ENCODE measurements around the gene FUCA1. TPM values are rescaled to one million over a fixed set of nuclear protein-coding genes. Genes with fewer than 3 reads are reported as not detected.

The FUCA1 gene
- total RNA-seq = 4.8 and 7.8 TPM in 2 replicates

DNA sequence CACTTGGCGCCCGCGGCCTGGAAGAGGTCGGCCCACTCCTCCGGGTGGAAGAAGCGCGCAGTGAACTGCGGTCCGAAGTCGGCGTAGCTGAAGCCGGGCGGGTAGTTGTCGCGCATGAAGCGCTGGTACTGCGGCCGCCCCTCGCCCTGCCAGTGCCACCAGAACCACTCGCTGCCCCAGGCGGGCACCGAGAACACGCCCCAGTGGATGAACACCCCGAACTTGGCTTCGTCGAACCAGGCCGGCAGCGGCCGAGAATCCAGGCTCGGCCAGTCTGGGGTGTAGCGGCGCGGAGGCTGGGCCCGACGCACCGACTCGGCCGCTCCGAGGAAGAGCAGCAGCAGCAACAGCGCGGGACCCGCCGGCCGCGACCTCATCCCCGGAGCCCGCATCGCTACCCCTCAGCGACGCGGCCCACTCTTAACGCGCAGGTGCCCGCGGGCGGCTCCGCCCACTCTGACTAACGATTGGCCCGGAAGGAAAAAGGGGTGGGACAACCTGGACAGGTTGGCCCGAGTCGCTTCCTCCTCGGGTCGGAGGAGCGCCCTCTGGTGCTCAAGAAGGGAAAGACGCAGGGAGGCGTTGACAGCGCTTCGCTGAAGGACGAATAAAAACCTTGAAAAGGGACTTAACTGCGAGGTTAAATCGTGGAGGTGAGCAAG, at the start of gene FUCA1:
Gene FUCA1 (minus strand): TSS at position 396 of the 662 bp plus-strand sequence. CDS start 4 bp downstream, at position 392.
- DNase-seq (ENCODE audit: low read depth) = peak; percentile 79
- peak within 1 kb of the TSS; percentile 68 for H3K4me3 ChIP-seq (ENCODE audit: low read depth, low read length)
- TF ChIP-seq, protein P1, sequence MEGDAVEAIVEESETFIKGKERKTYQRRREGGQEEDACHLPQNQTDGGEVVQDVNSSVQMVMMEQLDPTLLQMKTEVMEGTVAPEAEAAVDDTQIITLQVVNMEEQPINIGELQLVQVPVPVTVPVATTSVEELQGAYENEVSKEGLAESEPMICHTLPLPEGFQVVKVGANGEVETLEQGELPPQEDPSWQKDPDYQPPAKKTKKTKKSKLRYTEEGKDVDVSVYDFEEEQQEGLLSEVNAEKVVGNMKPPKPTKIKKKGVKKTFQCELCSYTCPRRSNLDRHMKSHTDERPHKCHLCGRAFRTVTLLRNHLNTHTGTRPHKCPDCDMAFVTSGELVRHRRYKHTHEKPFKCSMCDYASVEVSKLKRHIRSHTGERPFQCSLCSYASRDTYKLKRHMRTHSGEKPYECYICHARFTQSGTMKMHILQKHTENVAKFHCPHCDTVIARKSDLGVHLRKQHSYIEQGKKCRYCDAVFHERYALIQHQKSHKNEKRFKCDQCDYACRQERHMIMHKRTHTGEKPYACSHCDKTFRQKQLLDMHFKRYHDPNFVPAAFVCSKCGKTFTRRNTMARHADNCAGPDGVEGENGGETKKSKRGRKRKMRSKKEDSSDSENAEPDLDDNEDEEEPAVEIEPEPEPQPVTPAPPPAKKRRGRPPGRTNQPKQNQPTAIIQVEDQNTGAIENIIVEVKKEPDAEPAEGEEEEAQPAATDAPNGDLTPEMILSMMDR (IDR thresholded peaks at IDR 0.05; ENCODE audit: insufficient read depth, low read depth, low read length) = peak; percentile 96

DNA sequence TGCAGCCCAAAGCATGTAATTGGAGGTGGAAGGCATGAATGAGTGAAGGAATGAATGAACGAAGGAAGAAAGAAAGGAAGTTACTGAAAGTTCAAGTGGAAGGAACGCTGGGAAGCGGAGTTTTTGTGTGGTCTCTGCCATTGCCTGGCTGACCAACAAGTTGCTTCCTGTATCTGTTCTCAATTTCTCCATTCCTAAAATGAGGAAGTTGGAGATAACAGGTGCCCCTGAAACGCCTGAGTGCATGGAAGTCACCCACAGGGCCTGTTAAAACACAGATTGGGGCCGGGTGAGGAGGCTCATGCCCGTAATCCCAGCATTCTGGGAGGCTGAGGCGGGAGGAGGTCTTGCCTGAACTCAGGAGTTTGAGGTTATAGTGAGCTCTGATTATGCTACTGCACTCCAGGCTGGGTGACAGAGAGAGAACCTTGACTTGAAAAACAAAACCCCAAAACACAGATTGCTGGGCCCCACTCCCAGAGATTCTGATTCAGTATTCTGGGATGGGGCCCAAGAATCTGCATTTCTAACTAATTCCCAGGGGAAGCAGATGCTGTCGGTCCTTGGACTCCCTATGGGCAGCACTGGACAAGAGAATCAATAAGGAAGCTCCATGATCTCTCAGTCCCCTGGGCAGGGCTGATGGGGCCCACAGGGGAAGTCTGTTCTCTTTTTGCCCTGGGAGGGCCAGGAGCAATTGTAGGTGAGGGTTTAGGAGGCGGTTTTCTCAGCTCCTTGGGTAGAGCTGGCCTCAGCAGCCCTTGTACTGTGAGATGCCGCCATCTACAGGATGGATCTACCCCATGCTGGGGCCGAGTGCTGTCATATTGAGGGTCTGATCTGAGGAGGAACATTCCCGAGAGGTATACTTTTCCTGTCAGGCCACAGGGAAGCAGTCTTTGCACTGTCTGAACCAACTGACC, 48.4 kb upstream of the FUCA1 start:
- DNase-seq (ENCODE audit: low read depth) = peak; percentile 63
- TF ChIP-seq, protein P1 (IDR thresholded peaks at IDR 0.05; ENCODE audit: insufficient read depth, low read depth, low read length) = peak; percentile 76
- H3K4me3 ChIP-seq (ENCODE audit: low read depth, low read length) = no peak overlapping the region

DNA sequence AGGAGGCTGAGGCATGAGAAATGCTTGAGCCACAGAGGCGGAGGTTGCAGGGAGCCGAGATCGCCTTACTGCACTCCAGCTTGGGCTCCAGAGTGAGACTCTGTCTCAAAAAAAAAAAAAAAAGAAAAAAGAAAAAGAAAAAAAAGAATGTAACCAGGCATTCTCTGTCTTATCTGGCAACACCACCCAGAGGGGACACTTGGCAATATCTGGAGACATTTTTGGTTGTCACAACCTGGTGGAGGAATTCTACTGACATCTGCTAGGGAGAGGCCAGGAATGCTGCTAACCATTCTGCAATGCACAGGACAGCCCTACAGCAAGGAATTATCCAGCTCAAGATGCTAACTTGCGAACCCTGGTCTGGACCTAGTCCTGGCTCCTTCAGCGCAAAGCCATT, 47.4 kb upstream of the FUCA1 start:
- DNase-seq (ENCODE audit: low read depth) = no peak
- H3K4me3 ChIP-seq (ENCODE audit: low read depth, low read length) = no peak overlapping the region

DNA sequence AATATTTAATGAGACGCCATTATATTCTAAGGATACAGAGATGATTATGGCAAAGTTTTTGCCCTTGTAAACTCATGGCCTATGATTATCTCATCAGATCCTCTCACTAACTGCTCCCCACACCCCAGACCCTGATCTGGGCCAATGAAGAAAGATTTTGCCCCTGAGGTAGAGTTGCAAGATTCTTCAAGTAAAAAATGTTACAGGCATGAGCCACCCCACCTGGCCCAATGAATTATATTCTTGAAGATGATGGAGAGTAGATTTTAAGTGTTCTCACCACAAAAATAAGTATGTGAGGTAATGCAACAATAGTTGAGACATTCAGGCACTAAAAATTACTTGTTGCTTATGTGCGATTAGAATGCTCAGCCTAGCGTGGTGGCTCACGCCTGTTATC, 46.8 kb upstream of the FUCA1 start:
- DNase-seq (ENCODE audit: low read depth) = no peak
- H3K4me3 ChIP-seq (ENCODE audit: low read depth, low read length) = no peak overlapping the region
- TF ChIP-seq, protein P1 (IDR thresholded peaks at IDR 0.05; ENCODE audit: insufficient read depth, low read depth, low read length) = no peak

More for the DNA sequence above, 47.4 kb upstream of the FUCA1 start:
- TF ChIP-seq, protein P1 (IDR thresholded peaks at IDR 0.05; ENCODE audit: insufficient read depth, low read depth, low read length) = no peak

DNA sequence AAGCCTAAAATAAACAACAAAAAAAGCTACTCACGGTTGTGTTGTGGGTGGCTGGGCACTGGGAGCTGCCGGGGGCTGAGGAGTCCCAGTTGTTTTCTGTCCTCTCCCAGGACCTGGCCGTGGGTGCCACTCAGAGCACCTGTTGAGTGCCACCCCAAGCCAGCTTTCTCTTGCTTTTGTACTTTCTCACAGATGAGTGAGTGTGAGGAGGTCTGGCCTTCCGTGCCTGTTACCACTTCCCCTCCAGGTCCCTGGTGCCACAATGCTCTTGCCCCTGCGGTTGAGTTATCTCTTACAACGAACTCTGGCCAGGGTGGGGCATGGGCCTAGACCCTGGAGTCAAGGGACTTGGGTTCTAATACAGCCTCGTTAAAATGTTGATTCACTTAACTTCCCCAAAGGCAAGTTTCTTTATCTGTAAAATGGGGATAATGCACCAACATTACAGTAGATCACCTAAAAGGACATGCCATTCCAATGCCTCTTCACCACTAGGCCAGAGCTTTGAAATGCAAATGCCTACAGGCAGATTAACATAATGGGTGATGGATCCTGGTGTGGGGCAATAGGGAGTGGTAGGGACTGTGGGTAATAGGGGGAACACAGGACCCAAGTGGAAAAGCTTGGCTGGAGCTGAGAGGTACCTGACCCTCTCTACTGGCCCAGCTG, 45.3 kb upstream of the FUCA1 start, which contains the start of gene CNR2:
Gene CNR2 (minus strand): TSS at position 151 of the 669 bp plus-strand sequence. CDS start 37,745 bp downstream, outside the sequence.
- TF ChIP-seq, protein P1 (IDR thresholded peaks at IDR 0.05; ENCODE audit: insufficient read depth, low read depth, low read length) = no peak
- H3K4me3 ChIP-seq (ENCODE audit: low read depth, low read length) = no peak within 1 kb of the TSS
- no peak for DNase-seq (ENCODE audit: low read depth)

DNA sequence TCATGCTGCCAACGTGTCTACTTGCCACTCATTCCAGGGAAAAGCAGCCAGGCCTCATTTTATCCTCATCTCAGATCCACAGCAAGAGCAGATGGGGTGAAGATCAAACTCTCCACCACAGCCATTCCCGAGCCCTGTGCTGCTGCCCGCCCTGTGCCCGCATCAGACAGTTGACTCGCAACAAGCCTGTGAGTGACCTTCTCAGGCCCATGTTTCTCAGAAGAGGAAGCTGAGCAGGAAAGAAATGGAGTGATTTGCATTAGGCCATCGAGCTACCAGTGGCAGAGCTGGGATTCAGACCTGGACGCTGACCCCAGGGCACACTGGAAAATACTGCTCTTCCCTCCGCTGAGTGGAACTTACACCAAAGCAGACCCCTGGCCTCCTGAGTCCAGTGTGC, 43.8 kb upstream of the FUCA1 start:
- H3K4me3 ChIP-seq (ENCODE audit: low read depth, low read length) = no peak overlapping the region
- TF ChIP-seq, protein P1 (IDR thresholded peaks at IDR 0.05; ENCODE audit: insufficient read depth, low read depth, low read length) = no peak
- DNase-seq (ENCODE audit: low read depth) = no peak
